IgD-negative memory B cell (primary cell): ENCODE measurements around the gene ABHD17A. TPM values are rescaled to one million over a fixed set of nuclear protein-coding genes. Genes with fewer than 3 reads are reported as not detected.
A peak's percentile ranks its signal among the peaks of the same experiment; 100 is the strongest.
"Not testable (repeated sequence)": the region's sequence is repeated elsewhere in the genome, so short reads cannot be mapped to it uniquely, and the experiment has no call there.

Source experiments
- H3K27ac Mint-ChIP-seq, 3 donors: one replicate each; pipeline ENCODE4 v1.8.0; 2020 to 2022; ENCODE audit warnings: mild to moderate bottlenecking in 3 of 3, mixed read lengths in 3 of 3, moderate library complexity in 1 of 3
- H3K27me3 Mint-ChIP-seq: one replicate; pipeline ENCODE4 v1.8.0; 2021; ENCODE audit warnings: mixed read lengths
- H3K36me3 Mint-ChIP-seq: one replicate; pipeline ENCODE4 v1.8.0; 2020; ENCODE audit warnings: mild to moderate bottlenecking, mixed read lengths
- H3K4me1 Mint-ChIP-seq, 3 donors: one replicate each; pipeline ENCODE4 v1.8.0; 2020 to 2022; ENCODE audit warnings: mixed read lengths in 3 of 3, mild to moderate bottlenecking in 1 of 3
- H3K4me3 Mint-ChIP-seq, 4 donors: one replicate each; pipeline ENCODE4 v1.8.0; 2020 to 2022; ENCODE audit warnings: mild to moderate bottlenecking in 4 of 4, mixed read lengths in 4 of 4, moderate library complexity in 3 of 4
- H3K9me3 Mint-ChIP-seq, 3 donors: one replicate each; pipeline ENCODE4 v1.8.0; 2020 to 2021; ENCODE audit warnings: mixed read lengths in 3 of 3, mild to moderate bottlenecking in 1 of 3
- polyA plus RNA-seq: library from polyadenylated mRNA; unstranded; fragments of 300-500 nt; fragmentation: Illumina TruSeq; gene quantifications from one replicate; pipeline ENCODE4 v1.2.3, GENCODE V29; 2021

Gene ABHD17A
- polyA plus RNA-seq, 1 donor from 2014 or later: 107 TPM

DNA sequence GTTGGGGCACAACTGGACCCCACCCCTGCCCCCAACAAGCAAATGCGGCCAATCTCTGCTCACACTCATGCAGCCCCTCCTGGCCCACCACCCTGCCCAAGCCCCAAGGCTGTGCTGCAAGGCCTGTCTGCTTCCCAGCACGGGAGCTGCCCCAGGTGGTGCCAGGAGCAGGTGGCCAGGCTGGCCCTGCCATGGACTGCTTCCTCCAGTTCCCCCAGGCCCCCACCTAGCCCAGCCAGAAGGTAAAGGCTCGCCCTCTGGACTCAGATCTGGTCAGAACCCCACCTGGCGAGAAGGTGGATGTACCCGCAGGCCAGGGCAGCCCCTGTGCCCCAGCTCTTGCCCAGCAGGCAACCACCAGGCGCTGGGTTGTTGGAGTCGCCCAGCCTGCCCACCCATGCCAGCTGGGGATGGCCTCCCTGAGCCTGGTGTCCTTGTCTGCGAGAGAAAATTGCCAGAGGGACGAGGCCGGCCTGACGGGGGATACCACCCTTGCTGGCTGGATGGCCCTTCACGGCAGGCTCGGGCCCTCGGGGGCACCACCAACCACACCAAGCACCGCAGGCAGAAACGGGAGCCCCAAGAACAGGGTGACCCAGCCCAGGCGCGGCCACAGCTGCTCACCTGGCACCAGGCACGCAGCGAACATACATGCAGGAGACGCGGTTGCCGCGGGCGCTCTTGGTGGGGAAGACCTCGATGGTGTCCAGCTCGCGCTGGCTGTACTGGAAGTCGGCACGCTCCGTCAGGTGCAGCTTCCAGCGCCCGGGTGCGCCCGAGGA lies 4.5 kb downstream of the ABHD17A start:
- peaks cover 20 to 27% (median 25%) of the 10 kb centered on the region in 3 donors for H3K4me1 Mint-ChIP-seq
- peak overlapping the region in 1 of 4 donors; percentile 40 for H3K4me3 Mint-ChIP-seq
- no peaks in the 10 kb centered on the region for H3K9me3 Mint-ChIP-seq
- H3K27ac Mint-ChIP-seq: no peak overlapping the region
- no peaks in the 10 kb centered on the region for H3K36me3 Mint-ChIP-seq
- no peaks in the 10 kb centered on the region for H3K27me3 Mint-ChIP-seq

DNA sequence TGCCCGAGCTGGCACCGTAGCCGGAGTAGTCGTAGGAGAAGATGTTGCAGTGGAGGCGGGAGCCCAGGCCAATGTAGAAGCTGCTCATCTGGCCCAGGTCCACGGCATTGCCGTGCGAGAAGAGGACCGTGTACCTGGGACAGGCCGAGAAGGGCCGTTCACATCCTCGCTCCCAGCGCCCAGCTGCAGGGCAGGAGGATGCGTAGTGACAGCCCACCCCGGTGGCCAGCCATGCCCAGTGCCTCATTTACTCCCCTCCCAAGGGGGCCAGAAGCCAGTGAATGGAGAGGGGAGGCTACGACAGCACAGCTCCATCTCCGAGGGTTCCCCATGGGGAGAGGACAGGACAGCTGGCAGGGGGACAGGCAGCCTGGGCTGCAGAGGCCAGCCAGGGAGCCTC lies 5.3 kb downstream of the ABHD17A start:
- H3K27me3 Mint-ChIP-seq, H3K9me3 Mint-ChIP-seq, H3K27ac Mint-ChIP-seq, H3K36me3 Mint-ChIP-seq: not testable (repeated sequence)
- peak overlapping the region in 1 of 4 donors; percentile 40 for H3K4me3 Mint-ChIP-seq
- H3K4me1 Mint-ChIP-seq: peaks cover 24 to 28% (median 25%) of the 10 kb centered on the region in 3 donors

DNA sequence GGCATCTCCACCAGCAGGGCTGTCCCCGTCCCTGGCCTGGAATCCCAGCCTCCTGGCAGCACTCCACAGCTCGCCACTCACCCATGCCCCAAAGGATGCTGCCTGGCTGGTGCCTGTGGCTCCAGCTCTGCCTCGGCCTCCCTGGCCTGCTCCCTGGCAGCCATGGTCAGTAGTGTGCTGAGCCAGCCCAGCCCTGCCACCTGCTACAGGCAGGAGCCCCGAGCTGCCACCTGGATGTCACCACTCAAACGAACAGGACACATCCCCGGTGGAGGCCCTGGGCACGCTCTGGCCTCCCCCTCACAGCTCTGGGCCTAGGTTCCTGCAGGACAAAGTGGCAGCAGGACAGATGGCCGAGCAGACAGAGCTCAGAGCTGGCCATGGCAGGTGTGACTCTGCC lies 6.7 kb downstream of the ABHD17A start:
- Mint-ChIP-seq H3K4me1 (peaks cover 25 to 30% (median 26%) of the 10 kb centered on the region in 3 donors), H3K4me3 (peak overlapping the region in 1 of 4 donors; percentile 43)
- not testable (repeated sequence) for H3K27me3 Mint-ChIP-seq, H3K36me3 Mint-ChIP-seq, H3K9me3 Mint-ChIP-seq, H3K27ac Mint-ChIP-seq

DNA sequence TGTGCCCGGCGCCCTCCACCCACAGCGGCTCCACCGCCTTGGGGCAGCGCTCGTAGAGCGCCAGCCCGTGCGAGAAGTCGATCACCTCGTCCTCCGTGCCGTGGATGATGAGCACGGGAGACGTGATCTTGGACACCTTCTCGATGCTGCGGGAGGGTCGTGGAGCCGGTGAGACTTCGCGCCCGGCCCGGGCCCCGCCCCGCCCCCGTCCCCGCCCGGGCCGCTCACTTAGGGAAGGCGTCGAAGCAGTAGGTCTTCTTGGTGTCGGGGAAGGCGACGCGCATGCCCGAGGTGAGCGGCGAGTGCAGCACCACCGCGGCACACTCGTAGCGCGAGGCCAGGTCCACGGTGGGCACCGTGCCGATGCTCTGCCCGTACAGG lies 8.0 kb downstream of the ABHD17A start:
- H3K36me3 Mint-ChIP-seq, H3K4me3 Mint-ChIP-seq, H3K27ac Mint-ChIP-seq, H3K27me3 Mint-ChIP-seq, H3K9me3 Mint-ChIP-seq: not testable (repeated sequence)
- peaks cover 17 to 19% (median 18%) of the 10 kb centered on the region in 3 donors for H3K4me1 Mint-ChIP-seq

DNA sequence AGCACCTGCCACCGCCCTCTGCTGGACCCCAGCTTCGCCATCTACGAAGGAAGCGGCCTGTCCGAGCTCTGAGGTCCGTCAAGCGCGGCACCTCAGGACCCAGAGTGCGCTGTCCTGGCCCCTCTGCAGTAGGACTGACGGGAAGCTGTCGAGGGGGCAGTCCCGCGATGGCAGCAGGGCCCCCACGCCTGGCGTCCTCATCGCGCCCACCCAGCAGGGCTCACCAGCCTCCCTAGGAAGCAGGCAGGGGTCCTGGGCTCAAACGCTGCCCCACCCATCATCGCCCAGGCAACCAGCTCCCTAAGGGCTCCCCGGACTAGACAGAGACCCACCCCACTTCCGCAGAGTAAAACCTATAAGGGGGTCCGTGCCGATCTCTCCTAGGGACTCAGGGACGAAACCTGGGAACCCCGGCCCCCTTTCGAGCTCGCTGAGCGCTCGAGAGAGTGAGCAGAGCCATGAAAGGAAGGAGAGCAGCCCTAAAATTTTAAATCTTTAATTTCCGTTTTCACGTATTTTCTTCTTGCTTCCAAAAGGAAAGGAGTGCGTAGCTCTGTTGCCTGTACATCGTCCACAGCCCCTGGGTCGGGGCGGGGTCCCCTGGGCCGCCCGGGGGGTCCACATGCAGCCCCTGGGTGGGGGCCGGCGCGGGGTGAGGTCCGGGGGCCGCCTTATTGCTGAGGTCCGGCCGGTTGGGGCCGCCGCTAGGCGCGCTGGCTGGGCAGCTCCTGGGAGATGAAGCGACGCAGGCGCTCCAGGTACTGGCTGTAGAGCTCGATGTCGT lies 8.6 kb downstream of the ABHD17A start:
- H3K27me3 Mint-ChIP-seq, H3K9me3 Mint-ChIP-seq, H3K36me3 Mint-ChIP-seq: not testable (repeated sequence)
- Mint-ChIP-seq H3K4me3 (peak overlapping the region; percentile 91 to 98 (median 97)), H3K27ac (peak overlapping the region; percentile 81 to 92 (median 91)), H3K4me1 (peaks cover 15 to 18% (median 16%) of the 10 kb centered on the region in 3 donors)

DNA sequence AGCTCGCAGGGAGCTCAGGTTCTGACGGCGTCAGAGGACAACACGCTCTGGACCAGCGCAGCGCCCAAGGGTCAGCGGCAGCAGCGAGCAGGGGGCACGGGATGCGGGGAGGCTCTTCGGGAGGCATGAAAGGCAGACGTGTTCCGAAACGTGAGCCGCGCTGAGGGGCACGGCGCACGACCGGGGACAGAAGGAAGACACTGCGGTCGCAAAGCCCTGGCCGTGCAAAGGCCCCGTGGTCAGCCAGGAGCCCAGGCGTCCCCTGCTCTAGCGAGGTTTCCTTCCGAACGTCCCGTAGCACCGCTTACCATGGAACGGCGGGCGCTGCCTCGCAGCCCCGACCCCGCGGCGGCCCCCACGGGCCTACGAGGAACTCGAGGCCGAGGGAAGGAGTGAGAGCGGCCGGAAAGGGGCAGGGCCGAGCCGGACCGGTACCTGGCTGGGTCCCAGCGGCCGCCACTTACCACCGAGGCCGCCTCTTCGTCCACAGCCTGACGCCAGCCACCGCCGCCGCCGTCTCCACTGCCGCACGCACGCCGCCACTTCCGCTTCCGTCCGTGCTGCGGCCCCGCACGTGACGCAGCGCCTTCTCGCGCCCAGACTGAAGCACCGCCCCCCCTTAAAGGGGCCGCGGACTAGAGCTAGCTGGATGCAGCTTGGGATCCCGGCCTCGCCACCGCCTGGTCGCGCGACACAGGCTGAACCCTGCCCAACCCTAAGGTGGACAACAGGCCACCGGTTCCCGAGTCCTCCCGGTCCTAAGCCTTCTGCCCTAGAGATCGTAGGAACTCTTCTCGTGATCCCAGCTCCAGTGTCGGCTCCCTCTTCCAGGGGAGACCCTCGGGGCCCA lies 9.4 kb downstream of the ABHD17A start:
- Mint-ChIP-seq H3K4me3 (peak overlapping the region; percentile 91 to 98 (median 97)), H3K36me3 (peaks cover 1% of the 10 kb centered on the region), H3K9me3 (no peaks in the 10 kb centered on the region), H3K27me3 (no peaks in the 10 kb centered on the region), H3K4me1 (peaks cover 15 to 18% (median 16%) of the 10 kb centered on the region in 3 donors), H3K27ac (peak overlapping the region; percentile 81 to 96 (median 92))

DNA sequence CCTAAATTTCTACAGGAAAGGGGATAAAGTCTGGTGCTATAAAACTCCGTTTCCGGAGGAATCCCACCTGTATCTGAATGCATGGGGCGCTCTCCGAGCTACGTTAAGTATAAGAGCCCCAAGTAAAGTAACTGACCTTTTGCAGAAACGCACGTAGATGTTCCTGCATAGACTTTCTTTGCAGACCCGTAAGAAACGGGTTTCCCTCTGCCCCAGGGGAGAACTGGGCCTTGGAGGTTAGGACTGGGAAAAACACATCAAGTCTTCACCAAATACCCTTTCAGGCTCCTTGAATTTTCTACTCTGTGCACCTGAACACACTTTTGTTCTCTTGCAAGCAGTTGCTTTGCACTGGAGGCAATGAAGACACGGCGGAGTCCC lies 10.0 kb downstream of the ABHD17A start:
- not testable (repeated sequence) for H3K36me3 Mint-ChIP-seq, H3K9me3 Mint-ChIP-seq, H3K27me3 Mint-ChIP-seq
- peak overlapping the region; percentile 91 to 98 (median 97) for H3K4me3 Mint-ChIP-seq
- peaks cover 15 to 19% (median 16%) of the 10 kb centered on the region in 3 donors for H3K4me1 Mint-ChIP-seq
- peak overlapping the region; percentile 75 to 96 (median 92) for H3K27ac Mint-ChIP-seq

DNA sequence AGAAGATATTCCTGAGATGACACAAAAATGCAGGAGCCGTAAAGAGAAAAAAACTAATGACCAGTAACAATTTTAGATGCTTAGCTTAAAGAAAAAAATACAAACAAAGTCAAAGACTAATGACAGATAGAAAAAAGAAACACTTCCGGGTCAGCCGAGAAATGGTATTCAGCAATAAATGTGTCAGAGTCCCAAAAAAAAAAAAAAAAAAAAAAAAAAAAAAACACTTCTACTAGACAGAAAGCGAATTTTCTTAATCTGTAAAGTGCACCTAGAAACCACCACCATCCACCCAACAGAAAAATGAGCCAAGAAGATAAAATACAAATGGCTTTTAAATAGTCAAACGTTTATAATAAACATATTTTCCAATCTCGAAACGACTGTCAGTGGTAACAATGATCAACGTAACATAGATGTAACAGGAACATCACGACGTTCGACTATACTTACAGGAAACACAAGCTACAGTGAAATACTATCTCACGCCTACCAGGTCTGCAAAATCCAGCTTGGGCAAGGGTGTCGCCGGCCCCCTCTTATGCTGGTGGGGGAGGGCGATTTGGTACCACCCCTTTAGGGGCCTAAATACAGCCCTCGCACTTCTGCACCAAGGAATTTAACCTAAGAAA lies 10.6 kb downstream of the ABHD17A start:
- H3K36me3 Mint-ChIP-seq: peaks cover 1% of the 10 kb centered on the region
- no peaks in the 10 kb centered on the region for H3K27me3 Mint-ChIP-seq
- peak overlapping the region; percentile 91 to 98 (median 97) for H3K4me3 Mint-ChIP-seq
- H3K9me3 Mint-ChIP-seq: no peaks in the 10 kb centered on the region
- peaks cover 15 to 19% (median 16%) of the 10 kb centered on the region in 3 donors for H3K4me1 Mint-ChIP-seq
- H3K27ac Mint-ChIP-seq: peak overlapping the region; percentile 75 to 96 (median 92)

DNA sequence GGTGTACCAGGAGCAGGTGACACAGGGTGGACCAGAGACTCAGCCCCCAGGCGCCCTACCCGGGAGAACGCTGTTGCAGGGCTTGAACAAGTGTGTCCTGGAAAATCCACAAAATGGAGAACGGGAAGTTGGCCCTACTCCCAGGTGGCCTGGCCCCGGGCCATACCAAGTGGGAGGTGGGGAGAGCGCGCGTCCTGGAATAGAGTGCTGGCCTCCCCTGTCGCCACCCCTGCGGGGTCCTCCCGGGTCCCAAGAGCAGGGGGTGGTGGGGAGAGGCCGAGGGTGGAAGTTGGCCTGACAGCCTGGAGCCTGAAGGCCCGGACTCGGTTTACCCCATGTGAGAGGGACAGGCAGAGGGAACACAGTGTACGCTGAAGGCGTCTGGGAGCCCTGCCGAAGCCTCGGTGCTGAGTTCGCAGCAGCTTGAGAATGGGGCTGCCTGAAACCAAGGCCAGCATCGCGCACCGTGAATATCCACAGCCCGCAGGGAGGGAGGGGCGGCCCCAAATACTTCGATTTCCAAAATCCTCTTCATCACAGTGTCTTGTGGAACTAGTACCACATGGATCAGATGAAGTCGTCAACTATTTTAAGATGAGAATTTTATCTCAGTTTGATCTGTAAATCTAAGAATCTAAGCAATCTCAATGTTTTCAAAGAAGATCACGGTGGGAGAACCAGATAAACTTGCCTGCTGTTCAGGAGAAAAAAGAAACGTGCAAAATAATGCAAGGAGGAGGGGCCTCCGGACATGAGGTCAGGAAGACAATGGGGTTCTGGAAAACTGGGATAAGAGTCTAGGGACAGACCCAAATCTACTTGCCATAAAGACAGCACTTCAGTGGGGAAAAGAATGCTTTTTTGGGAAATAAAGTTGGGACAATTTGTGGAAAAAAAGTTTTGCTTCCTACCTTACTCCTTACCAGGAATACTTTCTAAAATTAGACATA lies 11.5 kb downstream of the ABHD17A start:
- H3K36me3 Mint-ChIP-seq: peaks cover 1% of the 10 kb centered on the region
- H3K4me3 Mint-ChIP-seq: peak overlapping the region; percentile 64 to 98 (median 94)
- no peaks in the 10 kb centered on the region for H3K27me3 Mint-ChIP-seq
- no peaks in the 10 kb centered on the region for H3K9me3 Mint-ChIP-seq
- H3K4me1 Mint-ChIP-seq: peaks cover 16 to 19% (median 18%) of the 10 kb centered on the region in 3 donors
- H3K27ac Mint-ChIP-seq: peak overlapping the region; percentile 59 to 87 (median 75)

DNA sequence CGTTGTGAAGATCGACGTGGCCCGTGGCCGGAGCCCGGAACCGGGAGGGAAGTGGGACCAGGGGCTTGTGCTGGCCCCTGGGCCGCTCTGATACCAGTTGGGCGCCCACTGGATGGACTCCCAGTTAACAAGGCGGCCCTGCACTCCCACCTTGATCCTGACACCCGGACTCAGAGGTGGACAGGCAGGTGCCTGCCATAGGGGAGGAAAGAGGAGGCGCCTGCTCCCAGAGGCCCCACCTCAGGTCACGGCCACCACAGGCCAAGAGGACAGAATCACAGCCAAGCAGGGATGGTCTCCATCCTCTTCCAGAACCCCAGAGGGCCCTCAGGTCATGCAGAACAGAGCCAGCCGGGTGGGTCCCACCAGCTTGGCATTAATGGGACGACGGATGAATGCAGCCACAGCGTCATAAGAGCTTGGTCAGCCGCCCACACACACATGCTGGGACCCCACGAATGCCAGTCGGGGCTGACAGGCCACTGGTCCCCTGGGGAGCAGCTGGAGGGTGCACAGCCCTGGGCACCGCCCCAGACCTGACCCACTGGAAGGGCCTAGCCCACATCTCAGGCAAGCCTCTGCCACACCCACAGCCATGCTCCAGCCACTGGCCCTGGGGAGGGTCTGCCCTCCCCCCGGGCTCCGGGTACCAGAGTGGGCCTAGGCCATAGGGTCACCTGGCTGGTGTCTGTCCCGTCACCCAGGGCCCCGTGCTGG lies 12.3 kb downstream of the ABHD17A start:
- Mint-ChIP-seq H3K27ac (no peak overlapping the region), H3K27me3 (no peaks in the 10 kb centered on the region), H3K4me1 (peaks cover 16 to 20% (median 19%) of the 10 kb centered on the region in 3 donors)

DNA sequence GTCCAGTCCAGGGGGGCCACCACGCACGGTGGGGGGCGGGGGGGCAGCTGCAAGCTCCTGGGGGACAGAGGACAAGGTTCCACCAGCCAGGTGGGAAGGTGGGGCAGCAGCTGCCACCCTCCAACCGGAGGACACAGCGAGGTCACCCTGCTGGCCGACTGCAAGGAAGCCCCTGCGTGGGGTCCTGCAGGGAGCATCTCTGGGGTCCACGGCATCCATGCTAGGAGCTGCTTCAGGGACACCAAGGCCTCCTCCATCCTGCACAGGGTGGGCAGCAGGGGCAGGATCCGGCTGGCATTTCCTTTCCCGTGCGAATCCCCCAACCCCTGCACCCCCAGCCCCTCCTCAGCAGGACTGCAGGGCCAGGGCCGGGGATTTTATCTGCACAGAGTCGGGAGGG lies 13.7 kb downstream of the ABHD17A start:
- no peak overlapping the region for H3K4me3 Mint-ChIP-seq
- H3K36me3 Mint-ChIP-seq: peaks cover 1% of the 10 kb centered on the region
- peaks cover 16 to 23% (median 22%) of the 10 kb centered on the region in 3 donors for H3K4me1 Mint-ChIP-seq
- no peaks in the 10 kb centered on the region for H3K27me3 Mint-ChIP-seq
- no peak overlapping the region for H3K27ac Mint-ChIP-seq
- H3K9me3 Mint-ChIP-seq: no peaks in the 10 kb centered on the region

More for the DNA sequence above, 12.3 kb downstream of the ABHD17A start:
- H3K36me3 Mint-ChIP-seq: peaks cover 1% of the 10 kb centered on the region
- H3K4me3 Mint-ChIP-seq: peak overlapping the region in 2 of 4 donors; percentile 47 to 91
- no peaks in the 10 kb centered on the region for H3K9me3 Mint-ChIP-seq

DNA sequence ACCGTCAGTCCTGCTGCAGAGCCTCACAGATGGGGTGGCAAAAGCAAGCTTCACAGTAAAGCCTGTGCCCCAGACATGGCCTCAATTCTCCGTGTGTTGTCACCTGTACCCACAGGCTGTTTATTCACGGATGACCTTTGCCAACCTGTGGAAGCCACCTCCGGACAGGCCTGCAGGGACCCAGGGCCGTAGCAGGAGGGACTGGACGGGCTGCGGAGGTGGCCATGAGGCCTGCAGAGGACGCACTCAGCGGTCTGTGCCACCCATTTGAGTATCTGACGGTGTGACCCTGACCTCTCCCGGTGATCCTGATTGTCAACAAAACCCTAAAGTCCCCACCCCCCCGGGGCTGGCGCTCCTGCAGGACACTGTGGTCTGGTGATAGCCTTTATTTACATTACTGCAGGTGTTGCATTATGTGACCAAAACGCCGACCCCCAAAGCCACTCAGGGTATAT lies 14.1 kb downstream of the ABHD17A start:
- Mint-ChIP-seq H3K9me3 (no peaks in the 10 kb centered on the region), H3K36me3 (peaks cover 1% of the 10 kb centered on the region), H3K4me3 (peak overlapping the region in 1 of 4 donors; percentile 20), H3K4me1 (peaks cover 16 to 23% (median 20%) of the 10 kb centered on the region in 3 donors), H3K27me3 (no peaks in the 10 kb centered on the region), H3K27ac (peak overlapping the region in 1 of 3 donors; percentile 63)

DNA sequence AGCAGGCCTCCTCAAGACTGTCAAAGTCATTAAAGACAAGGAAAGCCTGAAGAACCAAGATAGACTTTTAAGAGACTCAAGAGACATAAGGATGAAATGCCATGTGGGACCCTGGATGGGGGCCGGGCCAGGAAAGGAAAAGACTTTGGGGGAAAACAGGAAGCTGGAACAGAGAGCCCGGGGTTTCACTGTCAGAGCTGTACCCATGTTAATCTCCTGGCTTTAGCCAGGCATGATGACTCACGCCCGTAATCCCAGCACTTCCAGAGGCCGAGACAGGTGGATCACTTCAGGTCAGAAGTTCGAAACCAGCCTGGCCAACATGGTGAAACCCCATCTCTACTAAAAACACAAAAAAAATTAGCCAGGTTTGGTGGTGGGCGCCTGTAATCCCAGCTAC lies 16.3 kb downstream of the ABHD17A start:
- no peaks in the 10 kb centered on the region for H3K36me3 Mint-ChIP-seq
- H3K4me1 Mint-ChIP-seq: peaks cover 2 to 11% (median 9%) of the 10 kb centered on the region in 3 donors
- no peaks in the 10 kb centered on the region for H3K9me3 Mint-ChIP-seq
- H3K4me3 Mint-ChIP-seq: peak overlapping the region in 2 of 4 donors; percentile 23 to 57
- H3K27ac Mint-ChIP-seq: peak overlapping the region; percentile 35 to 72 (median 53)
- no peaks in the 10 kb centered on the region for H3K27me3 Mint-ChIP-seq
